Activated CD4-positive, alpha-beta memory T cell treated with anti-CD3 and anti-CD28 coated beads for 36 hours (primary cell): ENCODE data around the gene FRMPD3. TPM values are rescaled to one million over a fixed set of nuclear protein-coding genes. Genes with fewer than 3 reads are reported as not detected.
"Not testable (repeated sequence)": the region's sequence is repeated elsewhere in the genome, so short reads cannot be mapped to it uniquely, and the experiment has no call there.

Experiments used
- CTCF ChIA-PET: fragments of 350-600 bp; sonication (Branson Sonifier 250); formaldehyde crosslinking; loops from one replicate; lab custom pipeline; 2021; ENCODE audit warnings: antibody characterized with exemption, inconsistent platforms; lab: Charles Lee
- POLR2A ChIA-PET: fragments of 350-600 bp; sonication (Branson Sonifier 250); formaldehyde crosslinking; loops from one replicate; lab custom pipeline; 2021; ENCODE audit warnings: antibody characterized with exemption; lab: Charles Lee
- DNase-seq: peaks from one replicate; pipeline ENCODE4 v3.0.0-alpha.2; 2020
- H3K27ac Mint-ChIP-seq: one replicate; pipeline ENCODE4 v1.8.0; 2021; ENCODE audit warnings: mixed read lengths
- H3K27me3 Mint-ChIP-seq: one replicate; pipeline ENCODE4 v1.8.0; 2021; ENCODE audit warnings: mixed read lengths
- H3K36me3 Mint-ChIP-seq: one replicate; pipeline ENCODE4 v1.8.0; 2021; ENCODE audit warnings: mixed read lengths
- H3K4me1 Mint-ChIP-seq: one replicate; pipeline ENCODE4 v1.8.0; 2021; ENCODE audit warnings: low read depth, mixed read lengths
- H3K4me3 Mint-ChIP-seq: one replicate; pipeline ENCODE4 v1.8.0; 2021; ENCODE audit warnings: mild to moderate bottlenecking, mixed read lengths
- H3K9me3 Mint-ChIP-seq: one replicate; pipeline ENCODE4 v1.8.0; 2021; ENCODE audit warnings: mixed read lengths
- intact Hi-C: fragments of 100-400 bp; cut with micrococcal nuclease; formaldehyde crosslinking; loops from one replicate; pipeline ENCODE4 v1.15.1; 2023
- total RNA-seq, 2 experiments: library from RNA; stranded (reverse); gene quantifications; one replicate each; pipeline ENCODE4 v1.2.3, GENCODE V29; 2021

Gene FRMPD3
- total RNA-seq, 2 experiments from 2014 or later, result not detected

DNA sequence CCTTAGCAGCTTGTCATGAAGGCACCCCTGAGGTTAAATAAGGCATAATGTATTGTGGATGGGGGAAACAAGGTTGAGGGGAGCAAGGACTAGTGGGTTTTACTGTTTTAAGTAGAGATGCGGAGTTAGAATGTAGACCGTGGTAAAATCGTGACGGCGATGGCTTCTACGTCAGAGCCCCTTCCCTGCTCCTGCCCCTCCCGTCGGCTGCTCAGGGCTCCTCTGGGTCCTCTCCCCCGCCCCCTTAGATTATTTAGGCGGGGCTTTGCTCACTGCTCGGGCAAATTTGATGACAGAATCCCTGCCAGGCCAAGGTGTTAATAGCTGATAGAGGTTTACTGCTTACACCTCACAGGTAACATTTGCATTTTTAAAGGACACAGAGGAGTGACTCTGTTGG, 2.3 kb downstream of the FRMPD3 start:
- H3K27ac Mint-ChIP-seq, result no peak overlapping the region
- peaks cover 14% of the 10 kb centered on the region for H3K4me1 Mint-ChIP-seq
- H3K4me3 Mint-ChIP-seq, result no peak overlapping the region
- H3K36me3 Mint-ChIP-seq, result no peaks in the 10 kb centered on the region
- intact Hi-C loops, result no loop called here
- DNase-seq, result no peak
- ChIA-PET CTCF (interaction anchor here (0.6 to 0.7 kb wide), 2 partner anchors 48 to 219 kb away, joined by 3 read pairs; no protein-coding TSS in a partner anchor), POLR2A (no interaction called here)
- H3K9me3 Mint-ChIP-seq, result no peaks in the 10 kb centered on the region
- peaks cover 33% of the 10 kb centered on the region for H3K27me3 Mint-ChIP-seq

DNA sequence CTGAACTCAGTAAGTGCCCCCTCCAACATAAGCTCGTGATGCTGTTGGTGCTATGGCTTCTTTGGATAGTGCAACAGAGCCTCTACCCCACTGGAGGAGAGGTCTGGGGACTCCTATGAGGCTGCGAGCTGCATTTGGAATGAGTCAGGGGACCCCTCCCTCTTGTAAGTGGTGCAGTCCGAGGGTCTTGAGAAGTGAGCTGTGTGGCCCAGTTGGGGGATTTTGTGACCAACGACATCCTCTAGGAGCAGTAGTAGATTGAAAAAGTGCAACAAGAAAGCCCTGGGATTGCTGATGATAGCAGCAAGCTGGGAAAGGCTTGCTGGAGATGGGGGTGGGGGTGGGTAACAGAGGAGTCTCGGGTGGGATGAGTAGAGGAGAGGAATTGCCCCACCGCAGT, 3.1 kb downstream of the FRMPD3 start:
- H3K27ac Mint-ChIP-seq, result no peak overlapping the region
- H3K9me3 Mint-ChIP-seq, result no peaks in the 10 kb centered on the region
- intact Hi-C loops, result no loop called here
- H3K4me3 Mint-ChIP-seq, result no peak overlapping the region
- peaks cover 36% of the 10 kb centered on the region for H3K27me3 Mint-ChIP-seq
- POLR2A ChIA-PET, result no interaction called here
- no peak for DNase-seq
- H3K4me1 Mint-ChIP-seq, result peaks cover 14% of the 10 kb centered on the region
- H3K36me3 Mint-ChIP-seq, result no peaks in the 10 kb centered on the region
- CTCF ChIA-PET, result interaction anchor here (0.6 kb wide), 1 partner anchor 219 kb away, joined by 3 read pairs; no protein-coding TSS in a partner anchor

DNA sequence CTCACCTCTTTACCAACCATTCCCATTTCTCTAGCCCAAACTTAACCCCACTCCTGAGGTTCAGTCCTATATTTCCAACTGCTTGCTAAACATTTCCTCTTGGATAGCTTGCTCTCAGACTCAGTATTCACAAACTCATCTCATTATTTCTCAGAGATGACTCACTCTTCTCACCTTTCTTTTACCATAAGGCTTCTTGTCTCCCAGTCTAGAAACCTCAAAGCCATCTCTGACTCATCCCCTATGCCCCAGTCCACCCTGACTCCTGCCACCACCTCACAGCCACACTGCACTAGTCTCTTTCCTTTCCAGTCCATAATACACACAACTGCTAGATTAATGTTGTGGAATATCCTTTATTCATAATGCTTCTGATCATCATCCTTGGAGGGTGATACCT, 4.8 kb downstream of the FRMPD3 start:
- no peaks in the 10 kb centered on the region for H3K36me3 Mint-ChIP-seq
- H3K4me1 Mint-ChIP-seq, result peaks cover 11% of the 10 kb centered on the region
- ChIA-PET POLR2A (no interaction called here), CTCF (no interaction called here)
- intact Hi-C loops, result loop anchor here (2.0 kb wide), 1 partner anchor 322 kb away; the partner anchor contains the start of gene NCBP2L
- H3K9me3 Mint-ChIP-seq, result no peaks in the 10 kb centered on the region
- H3K27ac Mint-ChIP-seq, result no peak overlapping the region
- no peak overlapping the region for H3K4me3 Mint-ChIP-seq
- peak; percentile 58 for DNase-seq
- peaks cover 38% of the 10 kb centered on the region for H3K27me3 Mint-ChIP-seq

DNA sequence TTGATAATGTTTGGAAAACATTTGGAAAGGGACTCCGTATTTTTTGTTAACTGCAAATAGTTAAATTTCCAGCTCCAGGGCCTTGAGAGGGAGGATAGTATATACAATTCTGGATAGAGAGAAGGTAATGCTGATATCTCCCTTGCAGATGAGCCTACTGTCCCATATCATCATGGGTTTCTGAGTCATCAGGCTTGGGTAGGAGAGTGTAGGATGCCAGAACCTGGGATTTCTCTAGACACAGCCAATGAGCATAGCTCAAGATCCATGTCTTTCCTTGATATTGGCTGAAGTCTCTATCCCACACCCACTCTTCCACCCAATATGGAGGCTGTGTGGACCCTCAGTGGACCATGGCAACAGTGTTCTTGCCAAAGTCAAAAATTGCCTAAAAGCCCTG, 7.8 kb downstream of the FRMPD3 start:
- H3K36me3 Mint-ChIP-seq, result no peaks in the 10 kb centered on the region
- CTCF ChIA-PET, result no interaction called here
- DNase-seq, result no peak
- H3K4me3 Mint-ChIP-seq, result no peak overlapping the region
- H3K4me1 Mint-ChIP-seq, result no peaks in the 10 kb centered on the region
- H3K27ac Mint-ChIP-seq, result no peak overlapping the region
- POLR2A ChIA-PET, result no interaction called here
- peaks cover 25% of the 10 kb centered on the region for H3K27me3 Mint-ChIP-seq
- intact Hi-C loops, result no loop called here
- no peaks in the 10 kb centered on the region for H3K9me3 Mint-ChIP-seq

DNA sequence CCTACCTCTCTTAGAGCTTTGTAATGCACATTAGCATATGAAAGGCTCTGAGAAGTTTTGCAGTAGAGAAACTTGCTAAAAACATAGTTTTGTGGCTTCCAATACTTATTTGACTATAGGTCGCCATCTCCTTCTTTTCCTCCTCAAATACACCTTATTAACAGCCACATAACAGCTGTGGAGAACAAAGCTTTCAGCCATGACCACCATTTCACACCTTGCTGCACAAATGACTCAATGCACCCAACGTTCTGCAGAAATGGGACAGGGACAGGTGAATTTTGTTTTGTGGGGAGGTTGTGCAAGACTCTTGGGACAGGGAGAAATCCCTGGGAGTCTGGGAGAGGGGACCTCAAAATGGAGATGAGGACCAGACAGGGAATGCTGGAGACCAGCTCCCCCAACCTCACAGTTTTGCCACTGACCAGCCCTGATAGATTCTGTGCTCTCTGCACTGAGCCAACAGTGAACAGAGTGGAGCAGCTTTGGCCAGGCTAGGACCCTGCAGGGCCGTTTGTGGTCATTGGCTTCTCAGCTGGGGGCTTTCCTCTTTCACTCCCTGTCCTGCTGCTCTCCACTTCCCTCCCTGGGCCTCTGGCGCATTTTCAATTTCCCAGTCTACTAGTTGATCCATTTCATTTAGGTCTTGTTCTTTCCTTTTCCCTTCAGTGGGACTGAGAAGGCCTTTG, 16.6 kb downstream of the FRMPD3 start:
- peaks cover 9% of the 10 kb centered on the region for H3K27me3 Mint-ChIP-seq
- no peaks in the 10 kb centered on the region for H3K4me1 Mint-ChIP-seq
- ChIA-PET POLR2A (no interaction called here), CTCF (no interaction called here)
- no peaks in the 10 kb centered on the region for H3K36me3 Mint-ChIP-seq
- DNase-seq, result no peak
- H3K4me3 Mint-ChIP-seq, result no peak overlapping the region
- no peak overlapping the region for H3K27ac Mint-ChIP-seq
- intact Hi-C loops, result no loop called here
- H3K9me3 Mint-ChIP-seq, result no peaks in the 10 kb centered on the region

DNA sequence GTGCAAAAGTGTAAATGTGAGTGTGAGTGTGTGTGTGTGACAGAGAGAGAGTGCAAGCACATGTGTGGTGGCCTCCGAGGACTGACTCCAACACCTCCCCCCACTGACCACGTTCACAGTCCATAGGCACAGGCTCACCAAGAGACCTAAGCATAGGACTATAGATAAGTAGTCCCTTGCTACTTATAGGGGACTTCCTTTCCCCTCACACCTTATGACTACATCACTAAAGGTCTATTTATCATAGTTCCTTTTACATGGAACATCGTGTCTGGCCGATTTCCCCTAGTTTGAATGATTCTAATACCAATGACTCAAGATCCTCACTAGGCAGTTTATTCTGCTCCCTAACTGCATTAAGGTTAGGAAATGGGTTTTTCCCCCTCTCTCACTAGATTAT, 17.8 kb downstream of the FRMPD3 start:
- Mint-ChIP-seq H3K9me3 (no peaks in the 10 kb centered on the region), H3K36me3 (no peaks in the 10 kb centered on the region), H3K4me1 (no peaks in the 10 kb centered on the region), H3K4me3 (no peak overlapping the region), H3K27me3 (peaks cover 5% of the 10 kb centered on the region), H3K27ac (no peak overlapping the region)
- no peak for DNase-seq
- POLR2A ChIA-PET, result no interaction called here
- CTCF ChIA-PET, result no interaction called here
- intact Hi-C loops, result no loop called here

DNA sequence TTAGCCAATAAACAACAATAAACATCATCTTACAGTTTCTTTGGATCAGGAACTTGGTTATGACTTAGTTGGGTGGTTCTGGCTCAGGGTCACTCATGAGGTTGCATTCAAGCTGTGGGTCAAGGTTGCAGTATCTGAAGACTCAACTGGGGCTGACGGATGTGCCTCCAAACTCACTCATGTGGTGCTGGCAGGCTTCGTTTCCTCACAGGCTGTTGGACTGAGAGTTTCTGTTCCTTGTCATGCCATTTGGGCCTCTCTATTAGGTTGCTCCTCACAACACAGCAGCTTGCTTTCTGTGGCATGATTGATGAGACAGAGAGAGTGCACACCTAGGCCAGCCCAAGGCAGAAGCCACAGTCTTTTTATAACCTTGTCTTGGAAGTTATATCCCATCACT, 20.7 kb downstream of the FRMPD3 start:
- intact Hi-C loops, result no loop called here
- DNase-seq, result no peak
- CTCF ChIA-PET, result no interaction called here
- Mint-ChIP-seq H3K36me3 (no peaks in the 10 kb centered on the region), H3K4me1 (no peaks in the 10 kb centered on the region), H3K9me3 (no peaks in the 10 kb centered on the region), H3K27me3 (peaks cover 2% of the 10 kb centered on the region), H3K4me3 (no peak overlapping the region), H3K27ac (no peak overlapping the region)
- POLR2A ChIA-PET, result no interaction called here

DNA sequence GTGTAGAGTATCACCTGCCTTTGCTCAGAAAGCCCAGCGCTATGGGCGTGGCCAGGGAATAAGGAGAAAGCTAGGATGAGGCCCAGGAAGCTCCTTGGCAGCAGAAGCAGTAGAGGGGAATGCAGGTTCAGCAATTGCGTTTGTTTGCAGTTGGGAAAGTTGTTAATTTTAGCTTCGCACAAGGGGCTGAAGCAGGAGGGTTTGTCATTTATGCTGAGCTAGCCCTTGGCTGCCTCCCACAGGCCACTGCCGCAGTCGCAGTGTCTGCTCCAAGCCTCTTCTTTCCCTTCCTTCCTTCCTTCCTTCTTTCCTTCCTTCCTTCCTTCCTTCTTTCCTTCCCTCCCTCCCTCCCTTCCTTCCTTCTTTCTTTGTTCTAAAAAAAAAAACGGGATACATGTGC, 21.5 kb downstream of the FRMPD3 start:
- Mint-ChIP-seq H3K27ac (no peak overlapping the region), H3K4me3 (no peak overlapping the region), H3K4me1 (no peaks in the 10 kb centered on the region), H3K27me3 (peaks cover 2% of the 10 kb centered on the region), H3K36me3 (no peaks in the 10 kb centered on the region), H3K9me3 (no peaks in the 10 kb centered on the region)
- DNase-seq, result no peak
- ChIA-PET CTCF (no interaction called here), POLR2A (no interaction called here)
- intact Hi-C loops, result no loop called here

DNA sequence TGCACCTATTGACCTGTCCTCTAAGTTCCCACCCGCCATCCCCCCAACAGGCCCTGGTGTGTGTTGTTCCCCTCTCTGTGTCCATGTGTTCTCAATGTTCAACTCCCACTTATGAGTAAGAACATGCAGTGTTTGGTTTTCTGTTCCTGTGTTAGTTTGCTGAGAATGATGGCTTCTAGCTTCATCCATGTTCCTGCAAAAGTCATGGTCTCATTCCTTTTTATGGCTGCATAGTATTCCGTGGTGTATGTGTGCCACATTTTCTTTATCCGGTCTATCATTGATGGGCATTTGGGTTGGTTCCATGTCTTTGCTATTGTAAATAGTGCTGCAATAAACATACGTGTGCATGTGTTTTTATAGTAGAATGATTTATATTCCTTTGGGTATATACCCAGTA, 22.0 kb downstream of the FRMPD3 start:
- CTCF ChIA-PET, intact Hi-C loops, POLR2A ChIA-PET, H3K9me3 Mint-ChIP-seq, H3K27ac Mint-ChIP-seq, H3K4me1 Mint-ChIP-seq, H3K27me3 Mint-ChIP-seq, DNase-seq, H3K4me3 Mint-ChIP-seq, H3K36me3 Mint-ChIP-seq: not testable (repeated sequence)

DNA sequence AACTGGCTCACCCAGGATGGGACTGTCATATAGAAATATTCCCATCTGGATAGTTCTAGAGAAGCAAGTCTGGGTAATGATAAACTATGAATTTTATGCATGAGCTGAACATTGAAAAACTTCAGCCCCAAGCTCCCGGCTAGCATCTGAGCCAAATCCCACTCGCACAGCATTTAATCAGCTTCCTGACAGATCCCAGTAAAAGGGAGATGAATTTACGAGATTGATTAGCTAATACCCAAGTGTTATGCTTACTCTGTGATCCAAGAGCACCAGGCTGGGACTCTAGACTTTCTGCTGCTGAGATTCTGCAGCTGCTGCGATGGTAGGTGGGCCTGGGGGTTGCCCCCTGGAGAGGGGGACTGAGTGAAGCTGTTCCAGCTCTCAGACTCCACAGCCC, 28.0 kb downstream of the FRMPD3 start:
- Mint-ChIP-seq H3K27me3 (peaks cover 2% of the 10 kb centered on the region), H3K36me3 (no peaks in the 10 kb centered on the region), H3K4me3 (no peak overlapping the region), H3K4me1 (no peaks in the 10 kb centered on the region), H3K9me3 (no peaks in the 10 kb centered on the region), H3K27ac (no peak overlapping the region)
- ChIA-PET CTCF (no interaction called here), POLR2A (no interaction called here)
- DNase-seq, result no peak
- intact Hi-C loops, result no loop called here

DNA sequence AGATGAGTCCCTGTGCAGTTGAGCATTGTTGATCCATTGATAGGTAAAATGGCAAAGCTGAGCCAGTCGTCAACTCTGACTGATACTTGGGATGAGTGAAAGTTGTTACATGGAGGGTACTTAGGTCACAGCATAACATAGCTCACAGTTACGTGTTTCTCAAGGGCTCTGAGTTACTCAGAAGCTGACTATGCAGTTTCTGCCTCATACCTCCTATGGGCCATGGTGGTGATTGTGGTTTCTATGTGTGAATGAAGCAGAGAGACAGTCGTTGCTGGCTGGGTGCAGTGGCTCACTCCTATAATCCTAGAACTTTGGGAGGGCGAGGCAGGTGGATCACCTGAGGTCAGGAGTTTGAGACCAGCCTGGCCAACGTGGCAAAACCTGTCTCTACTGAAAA, 30.8 kb downstream of the FRMPD3 start:
- ChIA-PET CTCF (no interaction called here), POLR2A (no interaction called here)
- H3K4me3 Mint-ChIP-seq, result no peak overlapping the region
- intact Hi-C loops, result no loop called here
- no peaks in the 10 kb centered on the region for H3K36me3 Mint-ChIP-seq
- no peak overlapping the region for H3K27ac Mint-ChIP-seq
- H3K9me3 Mint-ChIP-seq, result no peaks in the 10 kb centered on the region
- no peaks in the 10 kb centered on the region for H3K4me1 Mint-ChIP-seq
- DNase-seq, result peak; percentile 8
- no peaks in the 10 kb centered on the region for H3K27me3 Mint-ChIP-seq

DNA sequence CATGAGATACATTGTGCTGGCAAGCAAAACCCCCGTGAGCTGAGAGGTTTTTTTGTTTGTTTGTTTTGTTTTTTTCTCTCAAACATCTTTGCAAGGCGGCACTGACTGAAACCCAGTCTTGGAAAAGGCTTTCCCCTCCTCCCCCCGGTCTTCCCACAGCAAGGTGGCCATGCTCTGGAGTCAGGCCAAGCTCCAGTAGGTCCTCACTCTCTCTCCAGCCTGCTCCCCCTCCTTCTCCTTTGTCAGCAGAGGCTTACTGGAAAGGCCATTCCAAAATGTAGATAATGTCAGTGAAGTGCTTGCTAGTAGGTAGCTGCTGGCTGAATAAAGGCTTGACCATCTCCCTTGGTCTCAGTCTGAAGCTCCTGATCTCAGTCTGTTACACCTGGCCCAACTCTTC, 32.6 kb downstream of the FRMPD3 start:
- CTCF ChIA-PET, result no interaction called here
- no peak overlapping the region for H3K4me3 Mint-ChIP-seq
- no peak for DNase-seq
- POLR2A ChIA-PET, result no interaction called here
- intact Hi-C loops, result no loop called here
- H3K9me3 Mint-ChIP-seq, result no peaks in the 10 kb centered on the region
- no peaks in the 10 kb centered on the region for H3K27me3 Mint-ChIP-seq
- no peaks in the 10 kb centered on the region for H3K36me3 Mint-ChIP-seq
- no peak overlapping the region for H3K27ac Mint-ChIP-seq
- H3K4me1 Mint-ChIP-seq, result no peaks in the 10 kb centered on the region

DNA sequence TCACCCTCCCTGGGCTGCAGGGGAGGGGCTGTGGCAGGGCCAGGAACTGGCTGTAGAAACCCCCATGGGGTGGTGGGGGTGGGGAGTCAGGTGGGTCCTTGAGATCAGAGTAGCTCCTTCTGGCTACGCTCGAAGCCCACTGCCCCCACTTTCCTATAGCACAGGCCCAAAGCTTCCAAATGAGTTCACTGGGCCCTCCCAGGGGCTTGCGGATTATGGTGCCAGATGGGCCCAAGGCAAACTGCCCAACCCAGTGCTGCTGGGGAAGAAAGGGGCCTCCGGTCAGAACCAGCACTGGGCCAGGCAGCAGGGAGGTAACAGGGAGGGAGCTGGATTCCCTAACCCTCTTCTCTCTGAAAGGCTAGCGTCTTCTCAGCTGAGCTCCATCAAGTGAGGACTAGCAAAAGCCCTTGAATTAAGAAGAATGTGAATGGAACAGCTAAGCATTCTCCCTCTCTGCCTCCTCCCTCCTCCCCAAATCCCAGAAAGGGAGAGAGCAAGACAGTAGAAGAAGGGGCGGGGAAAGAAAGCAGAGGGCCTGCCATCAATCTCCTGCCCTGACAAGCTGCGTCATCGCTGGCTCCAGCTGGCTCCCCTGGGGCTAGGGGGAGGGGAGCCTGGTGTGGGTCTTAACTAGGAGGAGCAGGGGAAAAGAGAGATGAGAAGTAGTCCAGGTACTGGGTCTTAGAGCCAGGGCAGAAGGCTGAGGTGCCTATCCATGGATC, 34.7 kb downstream of the FRMPD3 start:
- no peaks in the 10 kb centered on the region for H3K27me3 Mint-ChIP-seq
- intact Hi-C loops, result no loop called here
- H3K4me3 Mint-ChIP-seq, result no peak overlapping the region
- H3K4me1 Mint-ChIP-seq, result no peaks in the 10 kb centered on the region
- CTCF ChIA-PET, result interaction anchor here (1.0 kb wide), 1 partner anchor 293 kb away, joined by 3 read pairs; the partner anchor contains the start of gene NCBP2L
- H3K36me3 Mint-ChIP-seq, result no peaks in the 10 kb centered on the region
- no peaks in the 10 kb centered on the region for H3K9me3 Mint-ChIP-seq
- DNase-seq, result no peak
- no peak overlapping the region for H3K27ac Mint-ChIP-seq
- POLR2A ChIA-PET, result no interaction called here
